Testis (tissue), 2 donors: ENCODE results near the gene MGAT5.

ENCODE experiments used
- CTCF ChIP-seq, 3 experiments: fragments of 450-650 bp in 2 of 3; fragments of 200-600 bp in 1 of 3; sonication (generic) in 1 of 3; IDR thresholded peaks; one replicate each; pipeline ENCODE4 v1.5.1; 2016 to 2019; ENCODE audit warnings: antibody characterized with exemption in 3 of 3, mild to moderate bottlenecking in 2 of 3, moderate library complexity in 1 of 3
- POLR2A ChIP-seq: fragments of 450-650 bp; IDR thresholded peaks from one replicate; pipeline ENCODE4 v1.6.1; 2017; ENCODE audit warnings: antibody characterized with exemption, mild to moderate bottlenecking, moderate library complexity

- TF ChIP-seq CTCF (IDR thresholded peaks at IDR 0.05) = no peak
- no peak for TF ChIP-seq POLR2A
Measured at GRCh38 chr2:134331081-134331480, 77.2 kb downstream of the MGAT5 start.
